ENCODE measurements around the gene PPM1L. TPM values are rescaled to one million over a fixed set of nuclear protein-coding genes. Genes with fewer than 3 reads are reported as not detected.

Gene PPM1L
- total RNA-seq, 1 donor, result 0.86 TPM

DNA sequence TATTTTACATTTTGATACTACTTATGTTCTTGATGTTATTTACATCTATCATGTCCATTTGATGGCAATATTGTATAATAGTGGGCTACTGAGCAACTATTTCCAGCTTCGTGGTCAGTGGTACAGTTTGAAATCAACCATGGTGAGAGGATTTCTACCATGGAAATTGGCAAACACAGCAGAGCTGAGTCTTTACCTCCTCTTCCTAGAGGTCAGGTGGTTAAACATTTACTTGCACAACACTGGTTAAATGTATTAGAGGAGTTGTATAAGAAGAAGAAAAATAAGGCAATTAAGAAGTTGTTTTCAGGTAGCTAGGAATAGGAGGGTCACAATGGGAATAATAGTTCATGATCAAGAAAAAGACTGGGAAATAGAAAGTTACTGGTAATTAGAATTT, 7.2 kb upstream of the PPM1L start:
- TF ChIP-seq, protein P1, sequence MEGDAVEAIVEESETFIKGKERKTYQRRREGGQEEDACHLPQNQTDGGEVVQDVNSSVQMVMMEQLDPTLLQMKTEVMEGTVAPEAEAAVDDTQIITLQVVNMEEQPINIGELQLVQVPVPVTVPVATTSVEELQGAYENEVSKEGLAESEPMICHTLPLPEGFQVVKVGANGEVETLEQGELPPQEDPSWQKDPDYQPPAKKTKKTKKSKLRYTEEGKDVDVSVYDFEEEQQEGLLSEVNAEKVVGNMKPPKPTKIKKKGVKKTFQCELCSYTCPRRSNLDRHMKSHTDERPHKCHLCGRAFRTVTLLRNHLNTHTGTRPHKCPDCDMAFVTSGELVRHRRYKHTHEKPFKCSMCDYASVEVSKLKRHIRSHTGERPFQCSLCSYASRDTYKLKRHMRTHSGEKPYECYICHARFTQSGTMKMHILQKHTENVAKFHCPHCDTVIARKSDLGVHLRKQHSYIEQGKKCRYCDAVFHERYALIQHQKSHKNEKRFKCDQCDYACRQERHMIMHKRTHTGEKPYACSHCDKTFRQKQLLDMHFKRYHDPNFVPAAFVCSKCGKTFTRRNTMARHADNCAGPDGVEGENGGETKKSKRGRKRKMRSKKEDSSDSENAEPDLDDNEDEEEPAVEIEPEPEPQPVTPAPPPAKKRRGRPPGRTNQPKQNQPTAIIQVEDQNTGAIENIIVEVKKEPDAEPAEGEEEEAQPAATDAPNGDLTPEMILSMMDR (IDR thresholded peaks at IDR 0.05; ENCODE audit: insufficient read depth, low read depth, low read length), result no peak
- no peak overlapping the region for H3K4me3 ChIP-seq (ENCODE audit: low read depth, low read length)
- DNase-seq (ENCODE audit: low read depth), result no peak

DNA sequence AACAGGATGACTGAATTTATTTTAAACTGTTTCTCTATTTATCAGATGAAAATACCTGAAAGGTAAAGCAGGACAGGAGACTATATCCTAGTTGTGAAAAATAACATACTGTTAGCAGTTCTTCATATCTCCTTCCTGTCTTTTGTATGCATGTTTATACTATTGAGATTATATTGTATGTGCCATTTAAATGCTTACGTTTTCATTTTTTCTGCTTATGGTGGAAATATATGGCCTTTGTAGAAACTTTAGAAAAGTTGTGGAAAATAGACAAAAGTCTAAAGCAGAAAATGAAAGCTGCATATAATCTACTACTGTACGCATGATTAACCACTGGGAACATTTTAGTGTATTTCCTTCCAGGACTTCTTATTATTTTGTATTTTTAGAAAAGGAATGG, 2.1 kb upstream of the PPM1L start:
- TF ChIP-seq, protein P1 (IDR thresholded peaks at IDR 0.05; ENCODE audit: insufficient read depth, low read depth, low read length), result no peak
- no peak for DNase-seq (ENCODE audit: low read depth)

DNA sequence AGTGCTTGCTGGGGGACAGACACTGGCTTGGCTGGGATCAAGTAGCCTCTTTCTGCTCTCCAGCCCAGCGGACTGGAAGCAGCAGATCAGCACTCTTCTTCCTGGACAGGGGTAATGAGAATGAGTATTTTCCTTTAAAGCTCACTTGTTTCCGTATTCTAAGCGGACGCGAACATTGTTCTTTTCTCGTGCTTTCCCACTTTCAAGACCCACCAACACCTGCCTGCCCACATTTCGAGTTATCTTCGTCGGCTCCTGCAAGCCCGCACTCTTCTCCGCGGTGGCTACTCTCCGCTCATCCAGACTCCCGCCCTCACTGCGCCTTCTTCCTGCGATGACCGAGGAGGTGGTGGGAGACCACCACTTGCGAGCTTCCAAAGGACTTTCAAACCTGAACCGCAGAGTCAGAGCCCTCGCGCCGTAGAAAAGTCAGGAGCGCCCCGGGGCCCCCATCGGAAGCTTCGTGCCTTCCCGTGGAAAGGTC, 1.6 kb upstream of the PPM1L start:
- peak overlapping the region; percentile 74 for H3K4me3 ChIP-seq (ENCODE audit: low read depth, low read length)
- TF ChIP-seq, protein P1 (IDR thresholded peaks at IDR 0.05; ENCODE audit: insufficient read depth, low read depth, low read length), result no peak
- DNase-seq (ENCODE audit: low read depth), result peak; percentile 52

More for the DNA sequence above, 2.1 kb upstream of the PPM1L start:
- peak overlapping the region; percentile 74 for H3K4me3 ChIP-seq (ENCODE audit: low read depth, low read length)

DNA sequence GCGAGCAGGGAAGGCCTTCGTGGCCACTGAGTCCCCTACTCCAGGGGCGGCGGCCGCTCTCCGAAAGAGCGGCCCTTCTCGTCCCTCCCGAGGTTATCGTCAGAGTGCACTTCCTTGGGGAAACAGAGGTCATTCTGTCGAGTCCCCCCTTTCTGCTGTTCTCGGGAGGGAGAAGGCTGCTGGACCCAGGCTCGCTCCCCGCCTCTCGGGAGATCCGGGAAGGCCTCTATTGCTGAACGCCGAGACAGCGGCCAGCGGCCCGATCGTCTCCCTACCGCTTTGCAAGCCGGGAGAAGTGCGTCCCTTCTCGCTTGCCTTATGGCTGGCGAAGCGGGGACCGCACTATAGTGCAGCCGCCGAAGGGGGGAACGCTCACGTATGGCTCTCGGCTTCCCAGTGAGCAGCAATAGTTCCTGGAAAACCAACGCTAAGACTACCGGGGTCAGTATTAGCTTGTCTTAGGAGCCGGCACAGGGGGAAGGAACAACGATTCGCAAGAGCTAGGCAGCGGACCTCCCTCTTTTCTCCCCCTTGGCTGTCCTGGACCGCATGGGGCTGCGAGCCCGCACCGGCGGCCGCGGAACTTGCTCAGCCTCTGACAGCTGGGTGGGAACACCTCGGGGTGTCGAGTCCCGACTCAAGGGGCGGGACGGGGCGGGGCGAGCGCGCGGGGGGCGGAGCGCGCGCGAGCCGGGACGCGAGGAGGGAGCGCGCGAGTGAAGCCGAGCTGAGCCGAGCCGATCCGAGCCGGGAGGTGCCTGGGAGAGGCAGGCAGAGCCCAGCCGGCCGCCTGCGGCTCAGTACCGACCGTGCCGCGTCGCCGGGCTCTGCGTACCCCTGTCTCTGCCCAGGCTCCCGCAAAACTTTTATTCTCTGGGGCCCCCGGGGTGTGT, 930 bp upstream of the PPM1L start:
- H3K4me3 ChIP-seq (ENCODE audit: low read depth, low read length), result peak overlapping the region; percentile 74
- TF ChIP-seq, protein P1 (IDR thresholded peaks at IDR 0.05; ENCODE audit: insufficient read depth, low read depth, low read length), result no peak
- peak; percentile 90 for DNase-seq (ENCODE audit: low read depth)

DNA sequence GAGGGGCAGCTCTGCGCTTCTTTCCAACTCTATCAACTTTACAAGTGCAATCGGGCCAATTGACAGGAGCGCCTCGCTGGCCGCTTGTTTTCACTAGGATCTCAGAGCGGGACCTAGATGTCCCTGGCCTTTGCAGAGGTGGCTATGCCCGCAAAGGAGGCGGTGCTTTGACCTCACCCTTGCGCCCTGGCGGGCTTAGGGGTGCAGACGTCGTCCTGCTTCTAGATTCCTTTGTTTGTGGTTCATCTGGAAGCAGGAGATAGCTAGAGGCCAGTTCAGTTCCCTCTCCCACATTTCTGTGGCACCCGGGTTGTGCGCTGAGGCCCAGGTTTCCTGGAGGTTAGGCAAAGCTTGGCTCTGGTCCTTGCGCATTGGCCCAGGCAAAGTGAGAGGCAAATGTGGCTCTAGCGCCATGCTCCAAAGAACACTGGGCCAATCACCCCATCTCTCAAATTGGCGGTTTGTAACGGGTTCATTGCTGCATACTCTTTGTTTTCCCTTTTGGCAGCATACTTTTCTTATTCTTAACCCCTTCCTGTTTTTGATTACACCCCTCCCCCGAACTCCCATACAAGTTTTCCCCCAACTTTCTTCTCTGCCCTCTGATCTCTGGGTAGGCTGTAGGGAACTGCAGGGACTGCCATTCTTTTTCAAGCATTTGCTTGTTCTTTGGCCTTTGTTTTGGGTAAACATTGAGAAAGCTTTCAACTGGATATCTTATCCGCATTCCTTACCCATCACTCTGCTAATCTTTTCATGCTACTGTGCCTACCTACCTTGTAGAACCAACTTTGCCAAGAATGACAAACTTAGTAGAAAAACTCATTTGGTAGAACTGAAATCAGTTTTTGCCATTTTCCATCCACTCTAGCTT, 1.4 kb downstream of the PPM1L start:
- TF ChIP-seq, protein P1 (IDR thresholded peaks at IDR 0.05; ENCODE audit: insufficient read depth, low read depth, low read length), result no peak

DNA sequence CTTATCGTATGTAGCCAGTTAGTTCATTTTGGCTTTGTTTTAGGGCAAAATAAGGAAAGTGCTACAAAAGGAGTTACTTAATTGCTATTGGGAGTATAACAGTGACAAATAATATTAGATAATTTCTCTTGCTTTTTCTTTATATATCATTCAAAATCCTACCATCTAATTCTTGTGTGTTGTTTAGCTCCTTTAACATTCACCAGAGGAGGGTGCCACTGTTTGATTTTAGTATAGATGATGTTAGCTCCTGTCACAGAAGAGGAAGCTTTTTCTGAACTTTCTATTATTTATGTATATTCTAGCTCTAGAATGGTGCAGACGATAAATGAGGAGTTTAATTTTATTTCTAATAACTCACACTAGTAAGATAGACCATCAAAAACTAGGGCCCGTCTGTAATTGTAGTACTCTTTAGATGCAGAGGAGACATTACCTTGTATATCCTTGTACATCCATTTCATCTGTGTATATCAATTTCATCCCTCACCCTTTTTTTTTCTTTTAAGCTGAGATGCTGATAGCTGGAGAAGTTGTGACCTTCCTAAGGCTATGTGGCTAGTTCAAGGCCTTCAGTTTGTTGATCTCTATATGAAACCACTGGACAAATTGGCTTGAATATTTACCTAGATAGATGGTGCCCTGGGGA, 3.0 kb downstream of the PPM1L start:
- TF ChIP-seq, protein P1 (IDR thresholded peaks at IDR 0.05; ENCODE audit: insufficient read depth, low read depth, low read length), result no peak
- DNase-seq (ENCODE audit: low read depth), result no peak
- no peak overlapping the region for H3K4me3 ChIP-seq (ENCODE audit: low read depth, low read length)

More for the DNA sequence above, 1.4 kb downstream of the PPM1L start:
- no peak overlapping the region for H3K4me3 ChIP-seq (ENCODE audit: low read depth, low read length)
- no peak for DNase-seq (ENCODE audit: low read depth)

All from fibroblast of villous mesenchyme (primary cell).